Activated CD4-positive, alpha-beta T cell treated with anti-CD3 and anti-CD28 coated beads, Interleukin-2, amount 10 ng/mL, durations not matched to agents 24 days and 14 days (primary cell): ENCODE measurements around the gene TMEM253. TPM values are rescaled to one million over a fixed set of nuclear protein-coding genes. Genes with fewer than 3 reads are reported as not detected.

Experiments
- DNase-seq: peaks from one replicate; pipeline ENCODE4 v3.0.0; 2022
- H3K27ac Mint-ChIP-seq: one replicate; pipeline ENCODE4 v1.8.0; 2022; ENCODE audit warnings: mild to moderate bottlenecking, mixed read lengths
- H3K27me3 Mint-ChIP-seq: one replicate; pipeline ENCODE4 v1.8.0; 2022; ENCODE audit warnings: mixed read lengths
- H3K36me3 Mint-ChIP-seq: one replicate; pipeline ENCODE4 v1.8.0; 2022; ENCODE audit warnings: low read depth, mild to moderate bottlenecking, mixed read lengths
- H3K4me1 Mint-ChIP-seq: one replicate; pipeline ENCODE4 v1.8.0; 2021; ENCODE audit warnings: mixed read lengths
- H3K4me3 Mint-ChIP-seq: one replicate; pipeline ENCODE4 v1.8.0; 2022; ENCODE audit warnings: mild to moderate bottlenecking, moderate library complexity, mixed read lengths
- H3K9me3 Mint-ChIP-seq: one replicate; pipeline ENCODE4 v1.8.0; 2021; ENCODE audit warnings: mixed read lengths
- intact Hi-C: fragments of 100-400 bp; cut with micrococcal nuclease; formaldehyde crosslinking; loops from one replicate; pipeline ENCODE4 v1.15.1; 2023
- total RNA-seq: library from RNA; stranded (reverse); gene quantifications from 2 replicates; pipeline ENCODE4 v1.2.3, GENCODE V29; 2022

Gene TMEM253
- total RNA-seq, 1 donor from 2014 or later = not detected

GRCh38 chr14:21112255-21112654 lies 11.4 kb downstream of the TMEM253 start:
- Mint-ChIP-seq H3K27me3 (no peaks in the 10 kb centered on the region), H3K4me3 (no peak overlapping the region), H3K27ac (no peak overlapping the region), H3K9me3 (no peaks in the 10 kb centered on the region), H3K36me3 (no peaks in the 10 kb centered on the region), H3K4me1 (peaks cover 3% of the 10 kb centered on the region)
- DNase-seq = no peak
- intact Hi-C loops = no loop called here

DNA sequence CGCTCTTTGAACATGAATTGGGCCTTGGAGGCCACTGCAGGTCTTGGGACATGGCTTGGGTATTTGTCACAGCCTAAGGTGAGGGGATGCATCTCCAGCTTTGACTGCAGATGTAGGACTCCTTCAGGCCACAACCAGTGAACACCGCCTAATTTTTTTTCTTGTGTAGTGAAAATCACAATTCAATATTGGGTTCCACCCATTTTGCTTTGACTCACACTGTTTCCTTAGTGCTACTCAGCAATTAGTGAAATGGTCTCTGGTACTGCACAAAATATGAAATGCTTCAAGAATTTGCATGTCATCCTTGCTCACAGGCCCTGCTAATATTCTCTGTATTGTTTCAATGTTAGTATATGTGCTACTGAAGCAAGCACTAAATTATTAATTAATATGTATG lies 12.5 kb downstream of the TMEM253 start:
- intact Hi-C loops = no loop called here
- H3K36me3 Mint-ChIP-seq = no peaks in the 10 kb centered on the region
- H3K4me1 Mint-ChIP-seq = peaks cover 3% of the 10 kb centered on the region
- H3K27ac Mint-ChIP-seq = no peak overlapping the region
- DNase-seq = no peak
- H3K27me3 Mint-ChIP-seq = peaks cover under 1% of the 10 kb centered on the region
- no peaks in the 10 kb centered on the region for H3K9me3 Mint-ChIP-seq
- no peak overlapping the region for H3K4me3 Mint-ChIP-seq

DNA sequence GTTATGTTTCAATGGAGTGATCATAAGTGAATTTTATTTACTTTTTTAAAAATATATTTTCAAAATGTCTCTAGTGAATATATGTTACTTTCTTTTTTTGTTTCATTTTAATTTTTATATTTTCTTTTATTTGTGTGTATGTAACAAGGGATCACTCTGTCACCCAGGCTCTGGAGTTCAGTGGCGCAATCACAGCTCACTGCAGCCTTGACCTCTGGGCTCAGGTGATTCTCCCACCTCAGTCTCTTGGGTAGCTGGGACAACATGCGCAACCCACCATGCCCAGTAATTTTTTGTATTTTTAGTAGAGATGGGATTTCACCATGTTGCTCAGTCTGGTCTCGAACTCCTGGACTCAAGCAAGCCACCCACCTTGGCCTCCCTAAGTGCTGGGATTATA lies 18.1 kb downstream of the TMEM253 start:
- H3K4me3 Mint-ChIP-seq = no peak overlapping the region
- DNase-seq = no peak
- no peaks in the 10 kb centered on the region for H3K36me3 Mint-ChIP-seq
- H3K27ac Mint-ChIP-seq = no peak overlapping the region
- H3K4me1 Mint-ChIP-seq = peaks cover 3% of the 10 kb centered on the region
- H3K9me3 Mint-ChIP-seq = peaks cover 3% of the 10 kb centered on the region
- peaks cover 10% of the 10 kb centered on the region for H3K27me3 Mint-ChIP-seq
- intact Hi-C loops = no loop called here

GRCh38 chr14:21120686-21121085 lies 19.8 kb downstream of the TMEM253 start:
- intact Hi-C loops = no loop called here
- Mint-ChIP-seq H3K27ac (no peak overlapping the region), H3K36me3 (no peaks in the 10 kb centered on the region), H3K27me3 (peaks cover 11% of the 10 kb centered on the region), H3K9me3 (peaks cover 3% of the 10 kb centered on the region), H3K4me1 (peaks cover 3% of the 10 kb centered on the region), H3K4me3 (no peak overlapping the region)
- DNase-seq = no peak

DNA sequence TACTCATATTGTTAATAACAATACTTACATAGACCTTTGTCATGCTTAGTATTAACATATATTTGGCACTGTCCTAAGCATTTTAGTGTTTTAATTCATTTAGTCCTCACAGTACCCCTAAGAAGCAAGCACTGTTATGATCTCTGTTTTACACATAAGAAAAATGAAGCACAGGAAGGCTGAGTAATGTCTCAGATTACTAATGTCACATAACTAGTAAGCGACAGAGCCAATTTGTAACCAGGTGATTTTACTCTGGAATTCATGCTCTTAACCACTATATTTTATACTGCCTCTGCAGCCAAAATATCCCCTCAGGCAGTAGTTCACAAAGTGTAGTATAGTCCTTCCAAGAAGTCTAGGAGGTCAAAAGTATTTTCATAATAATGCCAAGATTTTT lies 20.3 kb downstream of the TMEM253 start:
- intact Hi-C loops = no loop called here
- no peaks in the 10 kb centered on the region for H3K36me3 Mint-ChIP-seq
- peaks cover 14% of the 10 kb centered on the region for H3K27me3 Mint-ChIP-seq

DNA sequence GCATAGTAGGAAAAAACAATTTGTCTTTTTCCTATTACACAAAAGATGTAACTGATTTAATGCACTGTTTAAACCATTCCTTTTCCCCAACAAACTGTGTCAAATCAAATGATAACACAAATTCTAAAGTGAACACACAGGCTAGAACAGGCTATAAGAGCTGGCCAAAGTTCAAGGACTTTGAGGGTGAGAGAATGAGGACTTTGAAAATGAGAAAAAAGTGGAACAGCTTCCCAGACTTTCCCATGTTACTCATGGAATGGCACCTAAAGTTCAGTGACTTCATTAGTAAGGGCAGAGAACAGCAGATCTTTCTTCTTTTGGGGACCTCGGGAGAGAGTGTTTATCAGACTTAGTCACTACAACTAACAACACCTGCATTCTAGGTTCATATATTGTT lies 22.6 kb downstream of the TMEM253 start:
- Mint-ChIP-seq H3K9me3 (peaks cover 3% of the 10 kb centered on the region), H3K27ac (no peak overlapping the region), H3K36me3 (no peaks in the 10 kb centered on the region), H3K4me1 (peaks cover 3% of the 10 kb centered on the region), H3K4me3 (no peak overlapping the region), H3K27me3 (peaks cover 31% of the 10 kb centered on the region)
- no peak for DNase-seq
- intact Hi-C loops = no loop called here

More for the DNA sequence above, 20.3 kb downstream of the TMEM253 start:
- Mint-ChIP-seq H3K4me3 (no peak overlapping the region), H3K4me1 (peaks cover 3% of the 10 kb centered on the region), H3K27ac (no peak overlapping the region), H3K9me3 (peaks cover 3% of the 10 kb centered on the region)
- no peak for DNase-seq

GRCh38 chr14:21133901-21134300 lies 33.0 kb downstream of the TMEM253 start:
- no peaks in the 10 kb centered on the region for H3K36me3 Mint-ChIP-seq
- H3K9me3 Mint-ChIP-seq = no peaks in the 10 kb centered on the region
- intact Hi-C loops = no loop called here
- H3K27ac Mint-ChIP-seq = no peak overlapping the region
- no peak for DNase-seq
- no peak overlapping the region for H3K4me3 Mint-ChIP-seq
- peaks cover 15% of the 10 kb centered on the region for H3K27me3 Mint-ChIP-seq
- no peaks in the 10 kb centered on the region for H3K4me1 Mint-ChIP-seq

- no peak overlapping the region for H3K4me3 Mint-ChIP-seq
Observed at GRCh38 chr14:21136024-21136423, 35.2 kb downstream of the TMEM253 start.

GRCh38 chr14:21142357-21142756 lies 41.5 kb downstream of the TMEM253 start:
- no peak for DNase-seq
- intact Hi-C loops = no loop called here
- Mint-ChIP-seq H3K4me3 (no peak overlapping the region), H3K27ac (no peak overlapping the region), H3K4me1 (no peaks in the 10 kb centered on the region), H3K9me3 (peaks cover 14% of the 10 kb centered on the region), H3K36me3 (no peaks in the 10 kb centered on the region), H3K27me3 (peaks cover 5% of the 10 kb centered on the region)

More at GRCh38 chr14:21136024-21136423, 35.2 kb downstream of the TMEM253 start:
- Mint-ChIP-seq H3K27ac (no peak overlapping the region), H3K4me1 (no peaks in the 10 kb centered on the region), H3K27me3 (peaks cover 12% of the 10 kb centered on the region), H3K36me3 (no peaks in the 10 kb centered on the region), H3K9me3 (no peaks in the 10 kb centered on the region)
- DNase-seq = no peak
- intact Hi-C loops = no loop called here

- intact Hi-C loops = no loop called here
- no peak for DNase-seq
- Mint-ChIP-seq H3K4me1 (no peaks in the 10 kb centered on the region), H3K9me3 (peaks cover 14% of the 10 kb centered on the region), H3K27ac (no peak overlapping the region), H3K27me3 (peaks cover 5% of the 10 kb centered on the region), H3K36me3 (no peaks in the 10 kb centered on the region), H3K4me3 (no peak overlapping the region)
Observed at GRCh38 chr14:21145437-21145836, 44.6 kb downstream of the TMEM253 start.

- H3K9me3 Mint-ChIP-seq = peaks cover 14% of the 10 kb centered on the region
- peak; percentile 35 for DNase-seq
- intact Hi-C loops = no loop called here
- no peak overlapping the region for H3K27ac Mint-ChIP-seq
- H3K4me3 Mint-ChIP-seq = no peak overlapping the region
- H3K27me3 Mint-ChIP-seq = peaks cover 16% of the 10 kb centered on the region
- H3K4me1 Mint-ChIP-seq = no peaks in the 10 kb centered on the region
- no peaks in the 10 kb centered on the region for H3K36me3 Mint-ChIP-seq
Observed at GRCh38 chr14:21149641-21150367, 48.9 kb downstream of the TMEM253 start.

Other genes with a start within 250 kb of the TMEM253 start
- gene RNASE3, start 209.7 kb upstream of the TMEM253 start, total RNA-seq = not detected in 2 replicates
- gene RNASE2, start 145.6 kb upstream of the TMEM253 start, total RNA-seq = not detected in 2 replicates
- gene METTL17, start 111.1 kb upstream of the TMEM253 start, total RNA-seq = 94.6 and 99.1 TPM in 2 replicates
- 0.33 TPM in 1 of 2 replicates, not detected in the other for gene SLC39A2, start 101.8 kb upstream of the TMEM253 start, total RNA-seq
- 1.9 and 2.3 TPM in 2 replicates for gene NDRG2, start 76.0 kb upstream of the TMEM253 start, total RNA-seq
- gene TPPP2, start 70.8 kb upstream of the TMEM253 start, total RNA-seq = not detected in 2 replicates
- gene RNASE13, start 66.3 kb upstream of the TMEM253 start, total RNA-seq = not detected in 2 replicates
- gene RNASE7, start 58.7 kb upstream of the TMEM253 start, total RNA-seq = not detected in 2 replicates
- gene RNASE8, start 43.2 kb upstream of the TMEM253 start, total RNA-seq = not detected in 2 replicates
- not detected in 2 replicates for gene ARHGEF40, start 30.8 kb upstream of the TMEM253 start, total RNA-seq
- gene ZNF219, start 2.4 kb upstream of the TMEM253 start, total RNA-seq = 6.5 and 8.3 TPM in 2 replicates
- gene OR5AU1, start 55.0 kb downstream of the TMEM253 start, total RNA-seq = not detected in 2 replicates
- gene HNRNPC, start 168.4 kb downstream of the TMEM253 start, total RNA-seq = 1,009 and 1,054 TPM in 2 replicates
- not detected in 2 replicates for gene RPGRIP1, start 179.0 kb downstream of the TMEM253 start, total RNA-seq